ENCODE data around the gene GPR39. TPM values are rescaled to one million over a fixed set of nuclear protein-coding genes. Genes with fewer than 3 reads are reported as not detected.

The GPR39 gene
- total and polyA plus RNA-seq, 2 donors = 0.09 to 1.0 TPM

- H3K4me3 ChIP-seq (ENCODE audit: low read length in 2 of 2) = no peak overlapping the region
- 6% methylated on average over 25 of the region's 25 CpGs for WGBS
- no peaks in the 10 kb centered on the region for H3K9me3 ChIP-seq (ENCODE audit: control insufficient read depth in 2 of 2, insufficient read depth in 1 of 2, low read length in 1 of 2)
- peaks cover 37 to 55% of the 10 kb centered on the region in 2 donors for H3K27me3 ChIP-seq (ENCODE audit: control insufficient read depth in 2 of 2, insufficient read depth in 1 of 2, low read length in 1 of 2)
- no peak for DNase-seq (ENCODE audit: low read depth in 6 of 9, low spot score in 9 of 9)
- H3K4me1 ChIP-seq (ENCODE audit: control insufficient read depth in 2 of 2, insufficient read depth in 2 of 2, low read length in 2 of 2) = no peaks in the 10 kb centered on the region
- H3K36me3 ChIP-seq (ENCODE audit: control insufficient read depth in 2 of 2, insufficient read depth in 2 of 2, low read length in 1 of 2) = no peaks in the 10 kb centered on the region
- no peak overlapping the region for H3K27ac ChIP-seq (ENCODE audit: low read depth in 1 of 2, low read length in 1 of 2)
Measured at GRCh38 chr2:132668189-132668823, 251.7 kb downstream of the GPR39 start.

GRCh38 chr2:132668987-132669907 lies 252.6 kb downstream of the GPR39 start:
- Histone ChIP-seq H3K36me3 (ENCODE audit: control insufficient read depth in 2 of 2, insufficient read depth in 2 of 2, low read length in 1 of 2) (no peaks in the 10 kb centered on the region), H3K27me3 (ENCODE audit: control insufficient read depth in 2 of 2, insufficient read depth in 1 of 2, low read length in 1 of 2) (peaks cover 37 to 55% of the 10 kb centered on the region in 2 donors), H3K27ac (ENCODE audit: low read depth in 1 of 2, low read length in 1 of 2) (no peak overlapping the region), H3K9me3 (ENCODE audit: control insufficient read depth in 2 of 2, insufficient read depth in 1 of 2, low read length in 1 of 2) (no peaks in the 10 kb centered on the region), H3K4me3 (ENCODE audit: low read length in 2 of 2) (peak overlapping the region; percentile 13 to 24), H3K4me1 (ENCODE audit: control insufficient read depth in 2 of 2, insufficient read depth in 2 of 2, low read length in 2 of 2) (no peaks in the 10 kb centered on the region)
- DNase-seq (ENCODE audit: low read depth in 6 of 9, low spot score in 9 of 9) = no peak
- WGBS = 3% methylated on average over 80 of the region's 80 CpGs

GRCh38 chr2:132669908-132670495 lies 253.4 kb downstream of the GPR39 start, which contains the start of gene LYPD1:
Gene LYPD1 (minus strand): TSS chr2:132670205. CDS start chr2:132669932, 273 bp downstream.
- Histone ChIP-seq H3K27ac (ENCODE audit: low read depth in 1 of 2, low read length in 1 of 2) (no peak within 1 kb of the TSS), H3K9me3 (ENCODE audit: control insufficient read depth in 2 of 2, insufficient read depth in 1 of 2, low read length in 1 of 2) (no peaks in the 10 kb centered on the region), H3K4me1 (ENCODE audit: control insufficient read depth in 2 of 2, insufficient read depth in 2 of 2, low read length in 2 of 2) (no peaks in the 10 kb centered on the region), H3K27me3 (ENCODE audit: control insufficient read depth in 2 of 2, insufficient read depth in 1 of 2, low read length in 1 of 2) (peaks cover 37 to 55% of the 10 kb centered on the region in 2 donors), H3K36me3 (ENCODE audit: control insufficient read depth in 2 of 2, insufficient read depth in 2 of 2, low read length in 1 of 2) (no peaks in the 10 kb centered on the region), H3K4me3 (ENCODE audit: low read length in 2 of 2) (peak within 1 kb of the TSS; percentile 13 to 24)
- 2% methylated on average over 59 of the region's 59 CpGs for WGBS
- DNase-seq (ENCODE audit: low read depth in 6 of 9, low spot score in 9 of 9) = no peak

GRCh38 chr2:132670496-132671150 lies 254.0 kb downstream of the GPR39 start:
- whole genome bisulfite sequencing = 3% methylated on average over 44 of the region's 44 CpGs
- peaks cover 37 to 55% of the 10 kb centered on the region in 2 donors for H3K27me3 ChIP-seq (ENCODE audit: control insufficient read depth in 2 of 2, insufficient read depth in 1 of 2, low read length in 1 of 2)

GRCh38 chr2:132671151-132671835 lies 254.7 kb downstream of the GPR39 start:
- no peaks in the 10 kb centered on the region for H3K4me1 ChIP-seq (ENCODE audit: control insufficient read depth in 2 of 2, insufficient read depth in 2 of 2, low read length in 2 of 2)
- H3K4me3 ChIP-seq (ENCODE audit: low read length in 2 of 2) = no peak overlapping the region
- H3K27me3 ChIP-seq (ENCODE audit: control insufficient read depth in 2 of 2, insufficient read depth in 1 of 2, low read length in 1 of 2) = peaks cover 37 to 54% of the 10 kb centered on the region in 2 donors
- H3K36me3 ChIP-seq (ENCODE audit: control insufficient read depth in 2 of 2, insufficient read depth in 2 of 2, low read length in 1 of 2) = no peaks in the 10 kb centered on the region
- no peak for DNase-seq (ENCODE audit: low read depth in 6 of 9, low spot score in 9 of 9)
- no peaks in the 10 kb centered on the region for H3K9me3 ChIP-seq (ENCODE audit: control insufficient read depth in 2 of 2, insufficient read depth in 1 of 2, low read length in 1 of 2)
- no peak overlapping the region for H3K27ac ChIP-seq (ENCODE audit: low read depth in 1 of 2, low read length in 1 of 2)
- WGBS = 17% methylated on average over 23 of the region's 23 CpGs

More at GRCh38 chr2:132670496-132671150, 254.0 kb downstream of the GPR39 start:
- Histone ChIP-seq H3K4me1 (ENCODE audit: control insufficient read depth in 2 of 2, insufficient read depth in 2 of 2, low read length in 2 of 2) (no peaks in the 10 kb centered on the region), H3K9me3 (ENCODE audit: control insufficient read depth in 2 of 2, insufficient read depth in 1 of 2, low read length in 1 of 2) (no peaks in the 10 kb centered on the region), H3K36me3 (ENCODE audit: control insufficient read depth in 2 of 2, insufficient read depth in 2 of 2, low read length in 1 of 2) (no peaks in the 10 kb centered on the region), H3K4me3 (ENCODE audit: low read length in 2 of 2) (no peak overlapping the region), H3K27ac (ENCODE audit: low read depth in 1 of 2, low read length in 1 of 2) (no peak overlapping the region)
- DNase-seq (ENCODE audit: low read depth in 6 of 9, low spot score in 9 of 9) = no peak

GRCh38 chr2:132676999-132677398 lies 260.4 kb downstream of the GPR39 start:
- Histone ChIP-seq H3K4me1 (ENCODE audit: control insufficient read depth in 2 of 2, insufficient read depth in 2 of 2, low read length in 2 of 2) (no peaks in the 10 kb centered on the region), H3K27me3 (ENCODE audit: control insufficient read depth in 2 of 2, insufficient read depth in 1 of 2, low read length in 1 of 2) (peaks cover 4 to 5% of the 10 kb centered on the region in 2 donors), H3K9me3 (ENCODE audit: control insufficient read depth in 2 of 2, insufficient read depth in 1 of 2, low read length in 1 of 2) (no peaks in the 10 kb centered on the region), H3K4me3 (ENCODE audit: low read length in 2 of 2) (no peak overlapping the region), H3K27ac (ENCODE audit: low read depth in 1 of 2, low read length in 1 of 2) (no peak overlapping the region), H3K36me3 (ENCODE audit: control insufficient read depth in 2 of 2, insufficient read depth in 2 of 2, low read length in 1 of 2) (no peaks in the 10 kb centered on the region)
- DNase-seq (ENCODE audit: low read depth in 6 of 9, low spot score in 9 of 9) = no peak
- WGBS = 80% methylated on average over 2 of the region's 2 CpGs

GRCh38 chr2:132677661-132678060 lies 261.1 kb downstream of the GPR39 start:
- H3K36me3 ChIP-seq (ENCODE audit: control insufficient read depth in 2 of 2, insufficient read depth in 2 of 2, low read length in 1 of 2) = no peaks in the 10 kb centered on the region
- no peaks in the 10 kb centered on the region for H3K4me1 ChIP-seq (ENCODE audit: control insufficient read depth in 2 of 2, insufficient read depth in 2 of 2, low read length in 2 of 2)
- no peak overlapping the region for H3K4me3 ChIP-seq (ENCODE audit: low read length in 2 of 2)
- DNase-seq (ENCODE audit: low read depth in 6 of 9, low spot score in 9 of 9) = no peak
- peaks cover 0 to 2% of the 10 kb centered on the region in 2 donors for H3K27me3 ChIP-seq (ENCODE audit: control insufficient read depth in 2 of 2, insufficient read depth in 1 of 2, low read length in 1 of 2)
- 94% methylated on average over 5 of the region's 5 CpGs for WGBS
- H3K27ac ChIP-seq (ENCODE audit: low read depth in 1 of 2, low read length in 1 of 2) = no peak overlapping the region
- H3K9me3 ChIP-seq (ENCODE audit: control insufficient read depth in 2 of 2, insufficient read depth in 1 of 2, low read length in 1 of 2) = no peaks in the 10 kb centered on the region

GRCh38 chr2:132678483-132678882 lies 261.9 kb downstream of the GPR39 start:
- H3K4me3 ChIP-seq (ENCODE audit: low read length in 2 of 2) = no peak overlapping the region
- WGBS = 95% methylated on average over 2 of the region's 2 CpGs
- DNase-seq (ENCODE audit: low read depth in 6 of 9, low spot score in 9 of 9) = no peak
- H3K4me1 ChIP-seq (ENCODE audit: control insufficient read depth in 2 of 2, insufficient read depth in 2 of 2, low read length in 2 of 2) = no peaks in the 10 kb centered on the region
- H3K27ac ChIP-seq (ENCODE audit: low read depth in 1 of 2, low read length in 1 of 2) = no peak overlapping the region
- no peaks in the 10 kb centered on the region for H3K36me3 ChIP-seq (ENCODE audit: control insufficient read depth in 2 of 2, insufficient read depth in 2 of 2, low read length in 1 of 2)
- no peaks in the 10 kb centered on the region for H3K9me3 ChIP-seq (ENCODE audit: control insufficient read depth in 2 of 2, insufficient read depth in 1 of 2, low read length in 1 of 2)
- no peaks in the 10 kb centered on the region for H3K27me3 ChIP-seq (ENCODE audit: control insufficient read depth in 2 of 2, insufficient read depth in 1 of 2, low read length in 1 of 2)

All from thymus (tissue), 11 donors.